DND-41 (cell line): ENCODE measurements around the gene CFAP54.

Source experiments
- ATAC-seq: fragments of 200-7000 bp; cut with Tn5 transposase; 3 replicates; pipeline ENCODE4 v1.9.1; 2021; ENCODE audit warnings: low read depth; ENCODE audit not compliant: insufficient read depth
- DNase-seq: peaks from one replicate; pipeline ENCODE4 v3.0.0-alpha.2; 2020
- H2AFZ ChIP-seq: 2 replicates; pipeline ENCODE4 v1.6.0; 2012; ENCODE audit warnings: low read depth, low read length
- H3K27ac ChIP-seq: 2 replicates; pipeline ENCODE4 v1.5.1; 2012; ENCODE audit warnings: low read length, inconsistent platforms
- H3K27me3 ChIP-seq: fragments of 200-600 bp; sonication (generic); 2 replicates; pipeline ENCODE4 v1.6.0; 2012; ENCODE audit warnings: low read length, mild to moderate bottlenecking, inconsistent platforms; ENCODE audit not compliant: insufficient read depth, poor library complexity
- H3K36me3 ChIP-seq: 2 replicates; pipeline ENCODE4 v1.5.1; 2012; ENCODE audit warnings: low read length, inconsistent platforms; ENCODE audit not compliant: insufficient read depth
- H3K4me1 ChIP-seq: 2 replicates; pipeline ENCODE4 v1.5.1; 2012; ENCODE audit warnings: mild to moderate bottlenecking, low read length; ENCODE audit not compliant: insufficient read depth
- H3K4me2 ChIP-seq: 2 replicates; pipeline ENCODE4 v1.6.0; 2012; ENCODE audit warnings: mild to moderate bottlenecking, moderate library complexity, low read length, inconsistent platforms; ENCODE audit not compliant: insufficient read depth
- H3K4me3 ChIP-seq, 2 experiments: fragments of 200-600 bp in 1 of 2; shearing (Covaris generic) in 1 of 2; 2 replicates each; pipeline ENCODE4 v1.5.1; 2012 to 2016; ENCODE audit warnings: inconsistent platforms in 2 of 2, low read length in 2 of 2, mild to moderate bottlenecking in 2 of 2, low read depth in 1 of 2, moderate library complexity in 1 of 2
- H3K79me2 ChIP-seq: 2 replicates; pipeline ENCODE4 v1.6.0; 2012; ENCODE audit warnings: low read length, inconsistent platforms; ENCODE audit not compliant: insufficient read depth
- H3K9ac ChIP-seq: 2 replicates; pipeline ENCODE4 v1.6.0; 2012; ENCODE audit warnings: low read depth, mild to moderate bottlenecking, inconsistent platforms, low read length, moderate library complexity
- H3K9me3 ChIP-seq: 2 replicates; pipeline ENCODE4 v1.5.1; 2012; ENCODE audit warnings: low read length, moderate library complexity, mild to moderate bottlenecking, inconsistent platforms; ENCODE audit not compliant: insufficient read depth, severe bottlenecking
- H4K20me1 ChIP-seq: 2 replicates; pipeline ENCODE4 v1.6.0; 2012; ENCODE audit warnings: low read length; ENCODE audit not compliant: insufficient read depth
- CTCF ChIP-seq: IDR thresholded peaks from 2 replicates; pipeline ENCODE4 v1.5.1; 2012; ENCODE audit warnings: borderline replicate concordance, low read length, moderate library complexity, mild to moderate bottlenecking; ENCODE audit not compliant: poor library complexity, severe bottlenecking; ENCODE audit errors: extremely low read depth
- EZH2 ChIP-seq: IDR thresholded peaks from 3 replicates; pipeline ENCODE4 v1.6.1; 2012; ENCODE audit warnings: borderline replicate concordance, low read depth, mild to moderate bottlenecking, moderate library complexity, low read length, inconsistent platforms; ENCODE audit not compliant: severe bottlenecking

CFAP54 gene

DNA sequence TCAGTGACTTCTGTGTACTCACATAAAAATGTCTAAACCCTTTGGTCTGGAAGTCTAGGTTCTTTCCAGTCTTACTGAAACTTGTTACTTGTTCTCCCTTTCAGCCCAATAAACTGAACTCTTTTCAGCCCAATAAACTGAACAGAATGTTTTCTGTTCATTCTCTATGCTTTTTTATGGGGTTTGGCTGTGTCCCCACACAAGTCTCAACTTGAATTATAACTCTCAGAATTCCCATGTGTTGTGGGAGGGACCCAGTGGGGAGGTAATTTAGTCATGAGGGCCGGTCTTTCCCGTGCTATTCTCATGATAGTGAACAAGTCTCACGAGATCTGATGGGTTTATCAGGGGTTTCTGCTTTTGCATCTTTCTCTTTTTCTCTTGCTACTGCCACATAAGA, 402.7 kb downstream of the CFAP54 start:
- Histone ChIP-seq H3K27me3 (no peaks in the 10 kb centered on the region), H2AFZ (no peak overlapping the region)
- ATAC-seq, result no peak

DNA sequence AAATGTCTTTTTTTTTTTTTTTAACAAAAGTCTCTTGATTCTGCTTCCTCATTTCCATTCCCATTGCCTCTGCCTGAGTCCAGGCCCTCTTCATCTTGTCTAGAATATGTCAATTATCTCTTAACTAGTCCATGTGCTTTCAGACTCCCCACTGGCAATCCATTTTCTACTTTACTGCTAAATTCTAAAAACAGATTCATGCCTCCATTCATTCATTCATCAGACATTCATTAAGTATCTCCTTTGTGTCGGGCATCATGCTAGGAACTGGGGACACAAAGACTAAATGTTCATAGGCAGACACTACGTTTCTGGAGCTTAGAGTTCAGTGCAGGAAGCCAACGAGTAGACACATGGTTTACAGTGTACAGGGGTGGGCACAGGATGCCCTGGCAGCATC, 408.0 kb downstream of the CFAP54 start:
- H4K20me1 ChIP-seq, result no peaks in the 10 kb centered on the region
- ATAC-seq (no peak), DNase-seq (no peak)
- H2AFZ ChIP-seq, result no peak overlapping the region
- no peaks in the 10 kb centered on the region for H3K27me3 ChIP-seq
- no peak overlapping the region for H3K4me2 ChIP-seq
- no peaks in the 10 kb centered on the region for H3K79me2 ChIP-seq
- H3K36me3 ChIP-seq, result no peaks in the 10 kb centered on the region
- no peak overlapping the region for H3K9ac ChIP-seq
- H3K4me3 ChIP-seq, result no peak overlapping the region
- TF ChIP-seq EZH2, result no peak
- TF ChIP-seq CTCF, result no peak
- H3K9me3 ChIP-seq, result no peaks in the 10 kb centered on the region
- no peaks in the 10 kb centered on the region for H3K4me1 ChIP-seq
- H3K27ac ChIP-seq, result no peak overlapping the region

More for the DNA sequence above, 402.7 kb downstream of the CFAP54 start:
- Histone ChIP-seq H3K27ac (no peak overlapping the region), H4K20me1 (no peaks in the 10 kb centered on the region), H3K79me2 (no peaks in the 10 kb centered on the region), H3K4me2 (no peak overlapping the region), H3K36me3 (no peaks in the 10 kb centered on the region), H3K4me1 (no peaks in the 10 kb centered on the region), H3K4me3 (no peak overlapping the region), H3K9me3 (no peaks in the 10 kb centered on the region), H3K9ac (no peak overlapping the region)
- TF ChIP-seq EZH2, result no peak
- no peak for TF ChIP-seq CTCF
- DNase-seq, result no peak

DNA sequence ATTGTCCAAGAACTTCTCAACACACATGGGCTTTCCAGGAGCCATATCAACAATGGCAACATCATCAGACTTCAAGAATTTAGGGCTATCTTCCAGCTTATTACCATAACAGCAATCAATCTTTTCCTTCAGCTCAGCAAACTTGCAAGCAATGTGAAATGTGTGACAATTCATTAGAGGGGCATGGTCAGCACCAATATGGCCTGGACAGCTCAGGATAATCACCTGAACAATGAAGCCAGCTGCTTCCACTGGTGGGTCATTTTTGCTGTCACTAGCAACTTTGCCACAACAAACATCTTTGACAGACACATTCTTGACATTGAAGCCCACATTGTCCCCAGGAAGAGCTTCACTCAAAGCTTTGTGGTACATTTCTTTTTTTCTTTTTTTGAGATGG, 411.8 kb downstream of the CFAP54 start:
- Histone ChIP-seq H3K4me1 (peaks cover 3% of the 10 kb centered on the region), H3K9me3 (no peaks in the 10 kb centered on the region), H3K4me3 (no peak overlapping the region), H3K36me3 (no peaks in the 10 kb centered on the region), H4K20me1 (no peaks in the 10 kb centered on the region), H3K4me2 (no peak overlapping the region), H3K27me3 (no peaks in the 10 kb centered on the region), H2AFZ (no peak overlapping the region), H3K27ac (no peak overlapping the region), H3K79me2 (no peaks in the 10 kb centered on the region), H3K9ac (no peak overlapping the region)
- DNase-seq (no peak), ATAC-seq (no peak)
- TF ChIP-seq EZH2 (no peak), CTCF (no peak)

DNA sequence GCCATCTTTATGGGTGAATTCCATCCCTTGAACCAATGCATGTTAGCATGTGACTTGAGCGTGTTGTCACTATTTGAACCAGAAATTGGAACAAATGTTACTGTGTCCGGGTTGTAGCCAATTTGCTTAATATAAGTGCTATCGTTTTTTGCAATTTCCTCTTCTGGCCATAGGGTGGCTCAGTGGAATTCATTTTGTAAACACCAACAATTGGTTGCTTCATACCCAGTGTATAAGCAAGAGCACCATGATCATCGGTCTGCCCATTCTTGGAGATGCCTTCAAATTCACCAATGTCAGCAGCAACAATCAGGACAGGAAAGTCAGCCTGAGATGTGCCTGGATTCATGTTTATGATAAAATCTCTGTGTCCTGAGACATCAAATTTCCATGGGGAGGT, 412.7 kb downstream of the CFAP54 start:
- peaks cover 7% of the 10 kb centered on the region for H3K79me2 ChIP-seq
- no peak for ATAC-seq

More for the DNA sequence above, 412.7 kb downstream of the CFAP54 start:
- H3K36me3 ChIP-seq, result peaks cover 3% of the 10 kb centered on the region; the same call in 1 of the 2 replicates
- H4K20me1 ChIP-seq, result no peaks in the 10 kb centered on the region
- H3K4me2 ChIP-seq, result no peak overlapping the region
- DNase-seq, result no peak
- H3K27ac ChIP-seq, result no peak overlapping the region
- H2AFZ ChIP-seq, result no peak overlapping the region
- no peaks in the 10 kb centered on the region for H3K27me3 ChIP-seq
- H3K9ac ChIP-seq, result no peak overlapping the region
- TF ChIP-seq CTCF (no peak), EZH2 (no peak)
- no peaks in the 10 kb centered on the region for H3K9me3 ChIP-seq
- no peak overlapping the region for H3K4me3 ChIP-seq
- peaks cover 7% of the 10 kb centered on the region for H3K4me1 ChIP-seq
